GM12878 (cell line): Measurements from ENCODE around the gene PDSS2. TPM values are rescaled to one million over a fixed set of nuclear protein-coding genes. Genes with fewer than 3 reads are reported as not detected.

ENCODE experiments used
- ATAC-seq: fragments of 200-7000 bp; cut with Tn5 transposase; 3 replicates; pipeline ENCODE4 v1.9.1; 2020; ENCODE audit warnings: mild to moderate bottlenecking, moderate library complexity
- BruUV-seq: library from RNA; stranded (reverse); fragments of 400-500 nt; replicated peaks from 2 replicates; lab custom pipeline; 2021; lab: Mats Ljungman, UMichigan
- CTCF ChIA-PET: fragments of 300-600 bp; sonication (Branson Sonifier 250); formaldehyde crosslinking; extraction: SDS; loops from one replicate; lab custom pipeline; 2021; ENCODE audit warnings: inconsistent platforms; lab: Yijun Ruan, JAX
- POLR2A ChIA-PET: fragments of 350-600 bp; formaldehyde crosslinking; extraction: SDS; loops from one replicate; lab custom pipeline; 2021; ENCODE audit warnings: inconsistent platforms; lab: Charles Lee
- RAD21 ChIA-PET: fragments of 300-600 bp; sonication (Branson Sonifier 250); formaldehyde crosslinking; loops from one replicate; lab custom pipeline; 2023; ENCODE audit warnings: antibody characterized with exemption; ENCODE audit not compliant: unreplicated experiment; lab: Charles Lee
- SMC1A ChIA-PET: fragments of 300-600 bp; sonication (Branson Sonifier 250); formaldehyde crosslinking; loops from one replicate; lab custom pipeline; 2023; ENCODE audit not compliant: unreplicated experiment, uncharacterized antibody; lab: Charles Lee
- DNase-seq: peaks from one replicate; pipeline ENCODE4 v3.0.0-alpha.2; 2011; ENCODE audit warnings: low read depth, low spot score
- FAIRE-seq: peaks from 3 replicates; lab custom pipeline; 2011; peaks lifted over from hg19 to GRCh38; lab: Jason Lieb, UNC
- H2AFZ ChIP-seq: 2 replicates; pipeline ENCODE4 v1.6.0; 2011; ENCODE audit warnings: low read depth, low read length, control low read depth; ENCODE audit not compliant: control insufficient read depth
- H3K27ac ChIP-seq: 2 replicates; pipeline ENCODE4 v1.5.1; 2011; ENCODE audit warnings: control low read depth; ENCODE audit not compliant: control insufficient read depth, insufficient read depth
- H3K27me3 ChIP-seq, 2 experiments: replicated peaks in 1 of 2; 2 replicates each; pipeline versions ENCODE4 v1.6.0 to v1.6.1; 2011; ENCODE audit warnings: low read length in 1 of 2; ENCODE audit not compliant: control insufficient read depth in 2 of 2, insufficient read depth in 2 of 2
- H3K36me3 ChIP-seq, 2 experiments: 2 replicates each; pipeline ENCODE4 v1.5.1; 2011; ENCODE audit warnings: low read length in 1 of 2; ENCODE audit not compliant: control insufficient read depth in 2 of 2, insufficient read depth in 2 of 2
- H3K4me1 ChIP-seq: 2 replicates; pipeline ENCODE4 v1.6.1; 2011; ENCODE audit warnings: mild to moderate bottlenecking, low read length, moderate library complexity, mixed read lengths; ENCODE audit not compliant: control insufficient read depth, insufficient read depth
- H3K4me2 ChIP-seq: 2 replicates; pipeline ENCODE4 v1.6.0; 2011; ENCODE audit warnings: control low read depth; ENCODE audit not compliant: control insufficient read depth, insufficient read depth
- H3K4me3 ChIP-seq: fragments of 200-600 bp; sonication (generic); 2 replicates; pipeline ENCODE4 v1.5.1; 2016
- H3K79me2 ChIP-seq: 2 replicates; pipeline ENCODE4 v1.6.0; 2011; ENCODE audit warnings: low read length; ENCODE audit not compliant: control insufficient read depth, insufficient read depth
- H3K9ac ChIP-seq: 2 replicates; pipeline ENCODE4 v1.8.0; 2011; ENCODE audit warnings: low read length, control low read depth, mixed read lengths; ENCODE audit not compliant: control insufficient read depth, insufficient read depth
- H3K9me3 ChIP-seq: replicated peaks from 3 replicates; pipeline ENCODE4 v1.5.1; 2011; ENCODE audit warnings: mild to moderate bottlenecking, low read length; ENCODE audit not compliant: control insufficient read depth, insufficient read depth
- H4K20me1 ChIP-seq: 2 replicates; pipeline ENCODE4 v1.6.0; 2011; ENCODE audit not compliant: control insufficient read depth, insufficient read depth
- EP300 ChIP-seq, 2 experiments: fragments of 150-350 bp in 1 of 2; IDR thresholded peaks; 2 replicates each; pipeline ENCODE4 v1.6.1; 2011 to 2012; ENCODE audit warnings: low read depth in 2 of 2, low read length in 2 of 2, borderline replicate concordance in 1 of 2, improper control_type of control experiment in 1 of 2, inconsistent platforms in 1 of 2; ENCODE audit not compliant: control insufficient read depth in 1 of 2
- ETV6 ChIP-seq, 2 experiments: fragments of 450-650 bp in 1 of 2; IDR thresholded peaks in 1 of 2; conservative IDR thresholded peaks in 1 of 2; 2 replicates each; pipeline ENCODE4 v1.6.1; 2014; ENCODE audit warnings: antibody characterized with exemption in 1 of 2, borderline replicate concordance in 1 of 2, low read depth in 1 of 2, mild to moderate bottlenecking in 1 of 2, moderate library complexity in 1 of 2
- EZH2 ChIP-seq: IDR thresholded peaks from 2 replicates; pipeline ENCODE4 v1.6.1; 2012; ENCODE audit warnings: low read depth, mild to moderate bottlenecking, control low read depth, inconsistent platforms, low read length, borderline replicate concordance; ENCODE audit not compliant: control insufficient read depth
- GABPA ChIP-seq: IDR thresholded peaks from 2 replicates; pipeline ENCODE4 v1.6.1; 2014; ENCODE audit warnings: antibody characterized with exemption, low read depth, mild to moderate bottlenecking, inconsistent platforms
- IRF5 ChIP-seq: fragments of 450-650 bp; IDR thresholded peaks from 2 replicates; pipeline ENCODE4 v1.6.1; 2017; ENCODE audit warnings: borderline replicate concordance
- MEF2A ChIP-seq: IDR thresholded peaks from 2 replicates; pipeline ENCODE4 v1.6.1; 2011; ENCODE audit warnings: low read depth, mild to moderate bottlenecking, low read length, moderate library complexity; ENCODE audit not compliant: insufficient read depth
- PML ChIP-seq: IDR thresholded peaks from 2 replicates; pipeline ENCODE4 v1.6.1; 2012; ENCODE audit warnings: low read length, inconsistent platforms
- RELA ChIP-seq: fragments of 450-650 bp; IDR thresholded peaks from 2 replicates; pipeline ENCODE4 v1.8.0; 2014; ENCODE audit warnings: borderline replicate concordance; ENCODE audit not compliant: partially characterized antibody
- SMC3 ChIP-seq: IDR thresholded peaks from 2 replicates; pipeline ENCODE4 v1.6.1; 2011; ENCODE audit warnings: low read length, improper control_type of control experiment, borderline replicate concordance
- YBX1 ChIP-seq: fragments of 450-650 bp; IDR thresholded peaks from 2 replicates; pipeline ENCODE4 v1.6.1; 2016; ENCODE audit warnings: antibody characterized with exemption
- YY1 ChIP-seq: IDR thresholded peaks from 2 replicates; pipeline ENCODE4 v1.6.1; 2011; ENCODE audit warnings: low read depth, mild to moderate bottlenecking, low read length
- WGBS: methylation state at CpG from one replicate; pipeline ENCODE4 v1.1.6; 2016; ENCODE audit warnings: low lambda C conversion rate; ENCODE audit not compliant: insufficient replicate concordance, insufficient coverage; ENCODE audit errors: missing lambda C conversion rate; 5-methylcytosine and 5-hydroxymethylcytosine counted together
- in situ Hi-C: fragments of 300-500 bp; cut with MboI; formaldehyde crosslinking; loops from 9 replicates; pipeline ENCODE4 v1.14.3; 2018; ENCODE audit warnings: mixed read lengths
- intact Hi-C: fragments of 100-400 bp; cut with micrococcal nuclease; formaldehyde crosslinking; loops from one replicate; pipeline ENCODE4 v1.14.2; 2022; ENCODE audit not compliant: unreplicated experiment
- polyA plus RNA-seq, 11 experiments: library from polyadenylated mRNA; depleted of rRNA in 4 of 11; unstranded in 6 of 11; stranded (reverse) in 5 of 11; fragments of >200 nt; fragmentation: Nextera tagmentation in 4 of 11; fragmentation: Illumina TruSeq in 1 of 11; extraction: Ambion mirVana in 4 of 11; extraction: Trizol in 1 of 11; gene quantifications; 1 replicate in 1 of 11; 2 replicates in 10 of 11; pipeline versions ENCODE4 v1.2.1 to v1.2.3, GENCODE V29; 2011 to 2016; ENCODE audit warnings: inconsistent platforms in 2 of 11, missing spikeins in 2 of 11, low read depth in 1 of 11
- total RNA-seq, 4 experiments: library from RNA; depleted of rRNA in 3 of 4; stranded (reverse); fragments of >200 nt in 3 of 4; fragmentation: Illumina TruSeq in 1 of 4; extraction: Trizol in 1 of 4; gene quantifications; 2 replicates each; pipeline versions ENCODE4 v1.2.1 to v1.2.3, GENCODE V29; 2013 to 2021

The PDSS2 gene
- total and polyA plus RNA-seq, 10 of the 15 experiments (the other 5 are each of a cell fraction or from before 2014, with no cell fraction given), result 7.7 to 15.5 (median 9.6) TPM

- H3K9ac ChIP-seq, result no peak overlapping the region
- RAD21 ChIA-PET, result no interaction called here
- intact Hi-C loops, result no loop called here
- peak; percentile 39 for ATAC-seq
- H3K36me3 ChIP-seq, result no peaks in the 10 kb centered on the region
- no peak overlapping the region; the same call in 1 of the 2 replicates for H2AFZ ChIP-seq
- H3K4me2 ChIP-seq, result peak overlapping the region; percentile 90
- H3K79me2 ChIP-seq, result no peaks in the 10 kb centered on the region
- SMC1A ChIA-PET, result interaction anchor here (0.9 kb wide), 1 partner anchor 1076 kb away, joined by 3 read pairs; no protein-coding TSS in a partner anchor
- POLR2A ChIA-PET, result no interaction called here
- no peaks in the 10 kb centered on the region for H4K20me1 ChIP-seq
- no TSS peak for BruUV-seq
- CTCF ChIA-PET, result no interaction called here
- H3K9me3 ChIP-seq, result no peaks in the 10 kb centered on the region
- peaks cover 10 to 34% of the 10 kb centered on the region in 2 experiments for H3K27me3 ChIP-seq
- no peak for FAIRE-seq
- TF ChIP-seq PML (no peak), YBX1 (no peak), MEF2A (no peak), IRF5 (no peak), SMC3 (no peak)
- H3K4me3 ChIP-seq, result 0 out of 2 replicates have a peak overlapping the region, but pooled peaks have one; percentile 94
- H3K27ac ChIP-seq, result no peak overlapping the region
- H3K4me1 ChIP-seq, result peaks cover 15% of the 10 kb centered on the region
- no peak for DNase-seq
- WGBS, result 19% methylated on average over 35 of the region's 38 CpGs
- in situ Hi-C loops, result no loop called here
These were observed 31.8 kb upstream of the PDSS2 start for GRCh38 chr6:107491138-107491609.

- POLR2A ChIA-PET, result no interaction called here
- TF ChIP-seq EZH2 (0 out of 2 replicates have a peak, but pooled peaks have one; percentile 17), YY1 (peak; percentile 71), GABPA (no peak), RELA (no peak), EP300 (IDR thresholded peaks at IDR 0.05; ENCODE audit: borderline replicate concordance in 1 of 2, control insufficient read depth in 1 of 2, low read depth in 2 of 2, low read length in 2 of 2) (no peak), ETV6 (conservative IDR thresholded peaks at IDR 0.05 in 1 of 2, IDR thresholded peaks at IDR 0.05 in 1 of 2; ENCODE audit: borderline replicate concordance in 1 of 2, low read depth in 1 of 2) (no peak)
- TF ChIP-seq, all 136 proteins: peak for 2
- FAIRE-seq (peak; percentile 44), DNase-seq (no peak), ATAC-seq (peak; percentile 25)
- Histone ChIP-seq H3K27me3 (peaks cover 10 to 34% of the 10 kb centered on the region in 2 experiments), H3K9ac (no peak overlapping the region), H4K20me1 (no peaks in the 10 kb centered on the region), H3K9me3 (no peaks in the 10 kb centered on the region), H3K4me3 (peak overlapping the region; percentile 94), H3K4me1 (peaks cover 15% of the 10 kb centered on the region), H2AFZ (peak overlapping the region; percentile 54), H3K4me2 (peak overlapping the region; percentile 90), H3K36me3 (no peaks in the 10 kb centered on the region), H3K79me2 (no peaks in the 10 kb centered on the region), H3K27ac (no peak overlapping the region)
- ChIA-PET RAD21 (no interaction called here), SMC1A (no interaction called here), CTCF (no interaction called here)
- in situ Hi-C loops (no loop called here), intact Hi-C loops (no loop called here)
- no TSS peak for BruUV-seq
- under 1% methylated on average over 28 of the region's 30 CpGs for WGBS
These were observed 31.3 kb upstream of the PDSS2 start for GRCh38 chr6:107490566-107491137.
